SKM-1 treated with dmso at 0.1 percent for 144 hours (cell line): ENCODE results near the gene KRT77.

ENCODE experiments used
- DNase-seq: peaks from one replicate; lab custom pipeline; 2025; ENCODE audit not compliant: unreplicated experiment; lab: John Stamatoyannopoulos, UW

The KRT77 gene

GRCh38 chr12:52693261-52693660 is 10.1 kb downstream of the KRT77 start:
- DNase-seq: no peak

- DNase-seq: no peak
Observed at GRCh38 chr12:52692254-52692653, 11.1 kb downstream of the KRT77 start.

- DNase-seq: no peak
Observed at GRCh38 chr12:52691841-52692150, 11.5 kb downstream of the KRT77 start.

- no peak for DNase-seq
Observed at GRCh38 chr12:52691076-52691840, 12.1 kb downstream of the KRT77 start.

- no peak for DNase-seq
Observed at GRCh38 chr12:52690351-52691075, 12.8 kb downstream of the KRT77 start.

GRCh38 chr12:52689936-52690335 is 13.4 kb downstream of the KRT77 start:
- DNase-seq: no peak

- no peak for DNase-seq
Observed at GRCh38 chr12:52689239-52689638, 14.1 kb downstream of the KRT77 start.

GRCh38 chr12:52688481-52688880 is 14.8 kb downstream of the KRT77 start:
- no peak for DNase-seq

GRCh38 chr12:52687497-52688385 is 15.6 kb downstream of the KRT77 start:
- no peak for DNase-seq

- no peak for DNase-seq
Observed at GRCh38 chr12:52686756-52687487, 16.4 kb downstream of the KRT77 start.

GRCh38 chr12:52686063-52686462 is 17.3 kb downstream of the KRT77 start:
- DNase-seq: no peak

GRCh38 chr12:52685406-52685890 is 17.9 kb downstream of the KRT77 start:
- no peak for DNase-seq

GRCh38 chr12:52684431-52684830 is 18.9 kb downstream of the KRT77 start:
- DNase-seq: no peak

GRCh38 chr12:52683575-52684300 is 19.6 kb downstream of the KRT77 start:
- DNase-seq: no peak

GRCh38 chr12:52682938-52683574 is 20.3 kb downstream of the KRT77 start:
- DNase-seq: no peak

- no peak for DNase-seq
Observed at GRCh38 chr12:52682381-52682660, 21.0 kb downstream of the KRT77 start.

GRCh38 chr12:52681526-52682380 is 21.6 kb downstream of the KRT77 start:
- no peak for DNase-seq

GRCh38 chr12:52680363-52680762 is 23.0 kb downstream of the KRT77 start, which contains the start of gene KRT1:
Gene KRT1 (minus strand): TSS chr12:52680407. CDS start chr12:52680348, 59 bp downstream.
- DNase-seq: no peak

- no peak for DNase-seq
Observed at GRCh38 chr12:52679875-52680274, 23.4 kb downstream of the KRT77 start.
